HepG2 (cell line): ENCODE measurements around the gene NT5M. TPM values are rescaled to one million over a fixed set of nuclear protein-coding genes. Genes with fewer than 3 reads are reported as not detected.

ENCODE experiments used
- BHLHE40 ChIP-seq: IDR thresholded peaks from 2 replicates; pipeline ENCODE4 v1.6.1; 2011; ENCODE audit warnings: low read length, improper control_type of control experiment
- ZNF407 ChIP-seq: sonication (generic); formaldehyde crosslinking; IDR thresholded peaks from one replicate; pipeline ENCODE4 v1.5.1; 2020; ENCODE audit warnings: mild to moderate bottlenecking, missing genetic modification reagents; ENCODE audit errors: not compliant biosample characterization
- polyA plus RNA-seq, 8 experiments: library from polyadenylated mRNA; depleted of rRNA in 3 of 8; stranded (reverse) in 7 of 8; unstranded in 1 of 8; fragments of >200 nt; fragmentation: Illumina TruSeq in 4 of 8; extraction: Trizol in 4 of 8; gene quantifications; 2 replicates each; pipeline versions ENCODE4 v1.2.1 to v1.2.3, GENCODE V29; 2011 to 2016; ENCODE audit warnings: low read depth in 4 of 8, missing spikeins in 1 of 8, mixed read lengths in 1 of 8; ENCODE audit not compliant: insufficient read depth in 1 of 8
- total RNA-seq, 5 experiments: library from RNA; depleted of rRNA; stranded (reverse); fragments of >200 nt; fragmentation: Illumina TruSeq; extraction: Trizol; gene quantifications; 2 replicates each; pipeline ENCODE4 v1.2.3, GENCODE V29; 2016; ENCODE audit warnings: low read depth in 1 of 5
- TF ChIP-seq, protein P1 (sequence below): sonication (generic); formaldehyde crosslinking; IDR thresholded peaks from 2 replicates; pipeline ENCODE4 v1.4.0; 2020; ENCODE audit warnings: mild to moderate bottlenecking, missing genetic modification reagents

The NT5M gene
- total and polyA plus RNA-seq, 2 of the 13 experiments (the other 11 are each of a cell fraction or from before 2014, with no cell fraction given) = 0.55 to 0.78 TPM

- TF ChIP-seq, protein P1, sequence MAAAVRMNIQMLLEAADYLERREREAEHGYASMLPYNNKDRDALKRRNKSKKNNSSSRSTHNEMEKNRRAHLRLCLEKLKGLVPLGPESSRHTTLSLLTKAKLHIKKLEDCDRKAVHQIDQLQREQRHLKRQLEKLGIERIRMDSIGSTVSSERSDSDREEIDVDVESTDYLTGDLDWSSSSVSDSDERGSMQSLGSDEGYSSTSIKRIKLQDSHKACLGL (CRISPR knock-in tag) = no peak
- TF ChIP-seq ZNF407 (CRISPR knock-in tag) (no peak), BHLHE40 (no peak)
Measured at GRCh38 chr17:17362540-17362930, 59.4 kb downstream of the NT5M start (continued).
